ENCODE measurements around the gene PCDH12. TPM values are rescaled to one million over a fixed set of nuclear protein-coding genes. Genes with fewer than 3 reads are reported as not detected.

The PCDH12 gene
- polyA plus RNA-seq: 0.03 TPM in 1 of 2 replicates, not detected in the other

DNA sequence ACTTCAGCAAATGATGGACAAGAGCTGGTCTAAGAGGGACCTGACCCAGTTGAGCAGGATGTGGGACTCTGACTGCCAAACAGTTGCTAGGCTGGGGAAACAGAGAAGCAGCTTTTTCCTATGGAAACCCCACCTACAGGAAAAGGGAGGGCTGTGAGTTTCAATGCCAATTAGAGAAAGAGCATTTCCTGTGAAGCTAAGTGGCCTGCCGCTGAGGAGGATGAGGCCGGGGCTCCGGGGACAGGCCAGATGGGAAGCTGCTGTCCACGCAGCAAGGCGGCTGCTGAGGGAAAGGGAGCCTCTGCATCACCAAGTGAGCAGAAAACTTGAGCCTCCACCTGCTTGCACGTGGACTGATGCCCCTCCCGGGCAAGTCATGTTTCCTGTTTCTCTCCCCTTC lies at the start of gene PCDH12:
PCDH12 (minus strand) TSS at position 90 of the 400 bp plus-strand sequence. CDS start 351 bp downstream, outside the sequence.

DNA sequence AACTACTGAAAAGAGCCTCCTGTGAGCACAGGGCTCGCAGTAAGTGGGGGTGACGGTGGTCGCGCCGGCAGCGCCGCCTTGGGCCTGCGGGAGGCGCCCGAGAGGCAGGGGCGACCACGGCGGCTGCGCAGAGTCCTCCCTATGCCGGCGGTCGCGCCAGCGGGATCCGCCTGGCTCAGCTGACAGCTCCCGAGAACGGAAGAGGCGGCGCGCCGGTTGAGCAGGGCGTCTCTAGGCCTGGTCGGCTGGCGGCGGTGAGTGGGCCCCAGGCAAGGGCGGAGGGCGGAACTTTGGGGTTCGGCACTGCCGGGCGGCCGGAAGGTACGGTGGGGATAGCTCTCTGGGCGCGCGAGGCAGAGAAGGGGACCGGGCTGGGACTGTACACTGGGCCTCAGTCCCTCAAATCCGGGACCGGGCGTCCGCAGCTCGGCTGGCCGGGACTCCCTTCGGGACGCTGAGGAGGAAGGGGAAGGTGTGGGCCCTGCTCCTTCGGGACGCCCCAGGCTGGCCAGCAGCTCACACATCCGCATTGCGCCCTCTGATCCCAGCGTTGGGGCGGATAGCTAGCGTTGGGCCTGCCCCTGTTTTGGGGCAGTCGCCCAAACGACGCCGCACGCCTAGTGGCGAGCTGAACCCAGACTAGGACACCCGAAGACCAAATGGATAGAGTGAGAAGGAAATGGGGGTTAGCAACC lies 11.1 kb upstream of the PCDH12 start, which contains the start of gene RNF14:
RNF14 (plus strand) TSS at position 192 of the 695 bp plus-strand sequence. CDS start 4,484 bp downstream, outside the sequence.

GRCh38 chr5:141923448-141924313 lies 34.3 kb downstream of the PCDH12 start, which contains the start of gene DELE1:
TSS of gene DELE1 (plus strand) at chr5:141923871. CDS start at chr5:141923942, 71 bp downstream.

Other genes starting within 250 kb of the PCDH12 start
- gene PCDH1, start 79.8 kb downstream of the PCDH12 start, polyA plus RNA-seq: 0.30 TPM in 1 of 2 replicates, not detected in the other
- 4.0 and 17.1 TPM in 2 replicates for gene DELE1, start 34.3 kb downstream of the PCDH12 start, polyA plus RNA-seq
- gene RNF14, start 10.9 kb upstream of the PCDH12 start, polyA plus RNA-seq: 82.1 and 96.9 TPM in 2 replicates
- 100 and 131 TPM in 2 replicates for gene GNPDA1, start 54.8 kb upstream of the PCDH12 start, polyA plus RNA-seq
- gene NDFIP1, start 150.6 kb upstream of the PCDH12 start, polyA plus RNA-seq: 145 and 147 TPM in 2 replicates

Measured in Purkinje cell (primary cell).